GM23248 (cell line): ENCODE results near the gene NOVA2. TPM values are rescaled to one million over a fixed set of nuclear protein-coding genes. Genes with fewer than 3 reads are reported as not detected.

ENCODE experiments used
- DNase-seq: peaks from one replicate; pipeline ENCODE4 v3.0.0-alpha.2; 2015
- H2AFZ ChIP-seq: fragments of 200-600 bp; sonication (generic); 2 replicates; pipeline ENCODE4 v1.6.1; 2016; ENCODE audit warnings: antibody characterized with exemption
- H3F3A ChIP-seq: fragments of 200-600 bp; sonication (generic); 2 replicates; pipeline ENCODE4 v1.6.1; 2016; ENCODE audit warnings: mild to moderate bottlenecking, antibody characterized with exemption, mixed run types; ENCODE audit not compliant: insufficient read depth
- H3K27ac ChIP-seq: fragments of 200-600 bp; sonication (generic); 2 replicates; pipeline ENCODE4 v1.5.1; 2016; ENCODE audit warnings: mild to moderate bottlenecking
- H3K27me3 ChIP-seq: fragments of 200-600 bp; sonication (generic); replicated peaks from 2 replicates; pipeline ENCODE4 v1.6.1; 2016; ENCODE audit warnings: mild to moderate bottlenecking; ENCODE audit not compliant: insufficient read depth
- H3K36me3 ChIP-seq: fragments of 200-600 bp; sonication (generic); 2 replicates; pipeline ENCODE4 v1.6.1; 2016; ENCODE audit warnings: low read depth, mild to moderate bottlenecking
- H3K4me1 ChIP-seq: fragments of 200-600 bp; sonication (generic); 2 replicates; pipeline ENCODE4 v1.6.1; 2016; ENCODE audit warnings: mild to moderate bottlenecking; ENCODE audit not compliant: insufficient read depth
- H3K4me2 ChIP-seq: fragments of 200-600 bp; sonication (generic); one replicate; pipeline ENCODE4 v1.6.1; 2016; ENCODE audit warnings: mild to moderate bottlenecking; ENCODE audit not compliant: unreplicated experiment
- H3K4me3 ChIP-seq: fragments of 200-600 bp; sonication (generic); 2 replicates; pipeline ENCODE4 v1.5.1; 2016; ENCODE audit warnings: mild to moderate bottlenecking
- H3K79me2 ChIP-seq: fragments of 200-600 bp; sonication (generic); 2 replicates; pipeline ENCODE4 v1.6.1; 2016; ENCODE audit warnings: mild to moderate bottlenecking; ENCODE audit not compliant: insufficient read depth
- H3K9ac ChIP-seq: fragments of 200-600 bp; sonication (generic); 2 replicates; pipeline ENCODE4 v1.6.1; 2016; ENCODE audit warnings: mild to moderate bottlenecking
- H3K9me2 ChIP-seq: fragments of 200-600 bp; sonication (generic); 2 replicates; pipeline ENCODE4 v1.6.1; 2016; ENCODE audit warnings: mixed run types, mild to moderate bottlenecking, moderate library complexity; ENCODE audit not compliant: insufficient read depth
- H3K9me3 ChIP-seq: fragments of 200-600 bp; sonication (generic); one replicate; pipeline ENCODE4 v1.6.1; 2017; ENCODE audit warnings: low read depth
- H4K20me1 ChIP-seq: fragments of 200-600 bp; sonication (generic); 2 replicates; pipeline ENCODE4 v1.6.0; 2016; ENCODE audit not compliant: insufficient read depth
- EZH2 ChIP-seq: fragments of 200-600 bp; sonication (generic); IDR thresholded peaks from 2 replicates; pipeline ENCODE4 v1.6.1; 2018; ENCODE audit warnings: antibody characterized with exemption, mild to moderate bottlenecking; ENCODE audit not compliant: insufficient read depth, poor library complexity, severe bottlenecking
- EZH2phosphoT487 ChIP-seq: fragments of 200-600 bp; sonication (generic); IDR thresholded peaks from 2 replicates; pipeline ENCODE4 v1.6.1; 2018; ENCODE audit warnings: antibody characterized with exemption, moderate library complexity, mild to moderate bottlenecking, low read depth; ENCODE audit not compliant: insufficient read depth
- WGBS, 2 experiments: methylation state at CpG; one replicate each; pipeline ENCODE4 v1.1.6; 2015 to 2017; ENCODE audit warnings: low lambda C conversion rate in 2 of 2, low coverage in 1 of 2; ENCODE audit errors: missing lambda C conversion rate in 2 of 2; 5-methylcytosine and 5-hydroxymethylcytosine counted together
- in situ Hi-C: fragments of 300-500 bp; cut with MboI; formaldehyde crosslinking; loops from 2 replicates; pipeline ENCODE4 v1.15.0; 2020
- polyA plus RNA-seq: library from polyadenylated mRNA; unstranded; fragments of >200 nt; fragmentation: Nextera tagmentation; extraction: Ambion mirVana; gene quantifications from 2 replicates; pipeline ENCODE4 v1.2.1, GENCODE V29; 2016
- total RNA-seq: library from RNA; depleted of rRNA; stranded (reverse); fragments of >200 nt; shearing (Covaris generic); gene quantifications from 2 replicates; pipeline ENCODE4 v1.2.3, GENCODE V29; 2014

NOVA2 gene
- total and polyA plus RNA-seq, 2 experiments from 2014 or later, result not detected

- WGBS, 2 experiments, result 96 to 98% methylated on average over 8 of the region's 8 CpGs
- TF ChIP-seq EZH2, result no peak
- no peak for TF ChIP-seq EZH2phosphoT487
- Histone ChIP-seq H3K9me3 (no peaks in the 10 kb centered on the region), H3F3A (no peaks in the 10 kb centered on the region), H3K4me3 (no peak overlapping the region), H3K4me1 (peaks cover 4% of the 10 kb centered on the region; the same call in 1 of the 2 replicates), H3K27me3 (no peaks in the 10 kb centered on the region), H3K9me2 (no peaks in the 10 kb centered on the region), H3K36me3 (no peaks in the 10 kb centered on the region), H4K20me1 (no peaks in the 10 kb centered on the region), H3K27ac (no peak overlapping the region), H3K79me2 (peaks cover 11% of the 10 kb centered on the region), H2AFZ (no peak overlapping the region), H3K4me2 (no peak overlapping the region), H3K9ac (no peak overlapping the region)
- DNase-seq, result no peak
- in situ Hi-C loops, result no loop called here
These were observed 23.3 kb upstream of the NOVA2 start for GRCh38 chr19:45996933-45997332.

- Histone ChIP-seq H3K4me2 (peak overlapping the region; percentile 92), H2AFZ (peak overlapping the region; percentile 92), H3K4me1 (peaks cover 4% of the 10 kb centered on the region; the same call in 1 of the 2 replicates), H3K79me2 (peaks cover 11% of the 10 kb centered on the region; the same call in 1 of the 2 replicates), H3K9me3 (no peaks in the 10 kb centered on the region), H3K9ac (peak overlapping the region; percentile 85), H3K4me3 (peak overlapping the region; percentile 93), H3F3A (no peaks in the 10 kb centered on the region), H3K9me2 (no peaks in the 10 kb centered on the region), H4K20me1 (no peaks in the 10 kb centered on the region), H3K27ac (peak overlapping the region; percentile 13; the same call in 1 of the 2 replicates), H3K27me3 (no peaks in the 10 kb centered on the region), H3K36me3 (no peaks in the 10 kb centered on the region)
- no peak for TF ChIP-seq EZH2
- TF ChIP-seq EZH2phosphoT487, result no peak
- WGBS, 2 experiments, result 8 to 9% methylated on average over 13 of the region's 13 CpGs
- peak; percentile 58 for DNase-seq
- in situ Hi-C loops, result no loop called here
These were observed 22.2 kb upstream of the NOVA2 start for GRCh38 chr19:45995715-45996385.

GRCh38 chr19:45994998-45995714, 21.5 kb upstream of the NOVA2 start, which contains the start of gene CCDC61:
Gene CCDC61, plus strand, starts transcription at chr19:45995467. Its CDS starts 7,552 bp downstream, at chr19:46003019.
- H3K27ac ChIP-seq, result peak within 1 kb of the TSS; percentile 17; the same call in 1 of the 2 replicates
- TF ChIP-seq EZH2phosphoT487, result no peak
- TF ChIP-seq EZH2, result no peak

GRCh38 chr19:45994456-45994997, 20.9 kb upstream of the NOVA2 start:
- H2AFZ ChIP-seq, result peak overlapping the region; percentile 94
- H3F3A ChIP-seq, result no peaks in the 10 kb centered on the region
- 0 out of 2 replicates have a peak overlapping the region, but pooled peaks have one; percentile 17 for H3K27ac ChIP-seq
- H3K4me3 ChIP-seq, result peak overlapping the region; percentile 76
- no peaks in the 10 kb centered on the region for H3K9me3 ChIP-seq
- no peaks in the 10 kb centered on the region for H3K9me2 ChIP-seq
- peak overlapping the region; percentile 52 for H3K9ac ChIP-seq
- H3K27me3 ChIP-seq, result no peaks in the 10 kb centered on the region
- DNase-seq, result peak; percentile 74
- in situ Hi-C loops, result no loop called here
- no peaks in the 10 kb centered on the region for H4K20me1 ChIP-seq
- peak overlapping the region; percentile 85 for H3K4me2 ChIP-seq
- H3K4me1 ChIP-seq, result peaks cover 4% of the 10 kb centered on the region; the same call in 1 of the 2 replicates
- peaks cover 11% of the 10 kb centered on the region; the same call in 1 of the 2 replicates for H3K79me2 ChIP-seq
- WGBS, 2 experiments, result 7 to 8% methylated on average over 8 of the region's 8 CpGs
- TF ChIP-seq EZH2phosphoT487, result no peak
- no peak for TF ChIP-seq EZH2
- no peaks in the 10 kb centered on the region for H3K36me3 ChIP-seq

More at GRCh38 chr19:45994998-45995714, 21.5 kb upstream of the NOVA2 start, which contains the start of gene CCDC61:
- Histone ChIP-seq H3K9ac (peak within 1 kb of the TSS; percentile 85), H3K4me1 (peaks cover 4% of the 10 kb centered on the region; the same call in 1 of the 2 replicates), H3F3A (no peaks in the 10 kb centered on the region), H3K9me2 (no peaks in the 10 kb centered on the region), H3K4me2 (peak within 1 kb of the TSS; percentile 92), H4K20me1 (no peaks in the 10 kb centered on the region), H2AFZ (peak within 1 kb of the TSS; percentile 94), H3K4me3 (peak within 1 kb of the TSS; percentile 93), H3K9me3 (no peaks in the 10 kb centered on the region), H3K27me3 (no peaks in the 10 kb centered on the region), H3K79me2 (peaks cover 11% of the 10 kb centered on the region; the same call in 1 of the 2 replicates), H3K36me3 (no peaks in the 10 kb centered on the region)
- in situ Hi-C loops, result no loop called here
- peak; percentile 98 for DNase-seq
- WGBS, 2 experiments, result 1% methylated on average over 33 to 34 of the region's 34 CpGs
